PC-9 (cell line): Measurements from ENCODE around the gene VPS16.

Experiments
- CTCF ChIP-seq: fragments of 200-600 bp; sonication (generic); conservative IDR thresholded peaks from 2 replicates; pipeline ENCODE4 v1.6.1; 2017; ENCODE audit warnings: mixed run types, antibody characterized with exemption, mild to moderate bottlenecking, moderate library complexity
- EZH2 ChIP-seq: fragments of 200-600 bp; sonication (generic); IDR thresholded peaks from 2 replicates; pipeline ENCODE4 v1.8.0; 2017; ENCODE audit warnings: antibody characterized with exemption, low read depth

GRCh38 chr20:2815242-2815900, 25.2 kb upstream of the VPS16 start:
- no peak for TF ChIP-seq CTCF
- no peak for TF ChIP-seq EZH2
